SK-N-MC (cell line): ENCODE measurements around the gene ITIH4.

Source experiments
- EZH2 ChIP-seq: fragments of 200-600 bp; sonication (generic); IDR thresholded peaks from one replicate; pipeline ENCODE4 v1.6.1; 2017; ENCODE audit warnings: antibody characterized with exemption
- FOXP2 ChIP-seq: optimal IDR thresholded peaks from 2 replicates; pipeline ENCODE3; 2011; ENCODE audit warnings: mild to moderate bottlenecking, moderate library complexity; ENCODE audit not compliant: insufficient read depth; ENCODE audit errors: extremely low read length, control extremely low read depth
- POLR2AphosphoS5 ChIP-seq: IDR thresholded peaks from 2 replicates; pipeline ENCODE4 v1.6.1; 2012; ENCODE audit warnings: mild to moderate bottlenecking, low read depth, low read length, borderline replicate concordance

DNA sequence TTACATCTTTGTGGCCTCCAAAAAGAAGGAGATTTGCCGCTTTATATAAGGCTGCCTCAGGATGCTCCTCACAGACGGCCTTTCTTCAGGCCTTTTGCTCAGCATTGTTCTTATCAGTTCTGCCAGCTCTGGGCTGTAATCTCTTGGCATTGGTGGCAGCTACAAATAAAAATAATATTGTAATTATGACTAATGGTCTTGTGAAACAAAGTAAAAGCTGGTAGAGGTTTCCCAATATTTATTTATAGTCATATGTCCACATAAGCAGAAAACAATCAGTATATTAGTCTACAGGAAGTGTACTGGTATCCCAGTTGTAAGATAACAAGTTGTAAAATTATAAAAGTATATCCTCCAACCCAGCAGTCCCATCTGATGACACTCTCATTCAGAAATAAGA, 67.0 kb downstream of the ITIH4 start:
- TF ChIP-seq EZH2 (no peak), POLR2AphosphoS5 (no peak), FOXP2 (no peak)
